Naive thymus-derived CD8-positive, alpha-beta T cell (primary cell): ENCODE data around the gene FSD1. TPM values are rescaled to one million over a fixed set of nuclear protein-coding genes. Genes with fewer than 3 reads are reported as not detected.
"Not testable (repeated sequence)": the region's sequence is repeated elsewhere in the genome, so short reads cannot be mapped to it uniquely, and the experiment has no call there.

Experiments
- ATAC-seq, 2 donors: fragments of 150-1000 bp; cut with Tn5 transposase in 1 of 2; sonication (Bioruptor Pico), chemical (Tn5 transposase) in 1 of 2; 1 replicate in 1 of 2; 2 replicates in 1 of 2; pipeline ENCODE4 v1.10.0; 2021; ENCODE audit warnings: mild to moderate bottlenecking in 2 of 2, moderate library complexity in 2 of 2
- POLR2A ChIA-PET: fragments of 350-600 bp; sonication (Branson Sonifier 250); formaldehyde crosslinking; loops from one replicate; lab custom pipeline; 2021; ENCODE audit warnings: antibody characterized with exemption; lab: Charles Lee
- DNase-seq, 10 donors: peaks; one replicate each; pipeline versions ENCODE4 v3.0.0 to v3.0.0-alpha.2; 2020 to 2022
- H3K27ac Mint-ChIP-seq, 10 donors: one replicate each; pipeline ENCODE4 v1.8.0; 2020 to 2022; ENCODE audit warnings: mild to moderate bottlenecking in 10 of 10, mixed read lengths in 10 of 10, moderate library complexity in 4 of 10, inconsistent platforms in 1 of 10
- H3K27me3 Mint-ChIP-seq, 5 donors: one replicate each; pipeline ENCODE4 v1.8.0; 2021 to 2022; ENCODE audit warnings: mixed read lengths in 5 of 5
- H3K36me3 Mint-ChIP-seq, 3 donors: one replicate each; pipeline ENCODE4 v1.8.0; 2020 to 2022; ENCODE audit warnings: mixed read lengths in 3 of 3, mild to moderate bottlenecking in 2 of 3, inconsistent platforms in 1 of 3
- H3K4me1 Mint-ChIP-seq, 4 donors: one replicate each; pipeline ENCODE4 v1.8.0; 2021 to 2022; ENCODE audit warnings: mixed read lengths in 4 of 4
- H3K4me3 Mint-ChIP-seq, 10 donors: one replicate each; pipeline ENCODE4 v1.8.0; 2020 to 2022; ENCODE audit warnings: mild to moderate bottlenecking in 10 of 10, mixed read lengths in 10 of 10, moderate library complexity in 6 of 10, inconsistent platforms in 1 of 10
- H3K9me3 Mint-ChIP-seq, 9 donors: one replicate each; pipeline ENCODE4 v1.8.0; 2020 to 2022; ENCODE audit warnings: mixed read lengths in 9 of 9, mild to moderate bottlenecking in 3 of 9, inconsistent platforms in 1 of 9, moderate library complexity in 1 of 9
- polyA plus RNA-seq, 3 donors: library from polyadenylated mRNA; unstranded; fragments of 300-500 nt; fragmentation: Illumina TruSeq; gene quantifications; one replicate each; pipeline ENCODE4 v1.2.3, GENCODE V29; 2021
- total RNA-seq, 8 experiments: library from RNA in 2 of 8; stranded (reverse) in 2 of 8; gene quantifications; one replicate each; pipeline ENCODE4 v1.2.3 and lab custom pipeline; 2021 to 2026

FSD1 gene
- total and polyA plus RNA-seq, 5 experiments from 2014 or later, result 1.4 to 4.0 (median 3.4) TPM

- H3K4me3 Mint-ChIP-seq, result no peak overlapping the region
- peak overlapping the region in 2 of 10 donors; percentile 24 to 29 for H3K27ac Mint-ChIP-seq
- H3K4me1 Mint-ChIP-seq, result peaks cover 0 to 4% (median 0%) of the 10 kb centered on the region in 4 donors
- no peak for DNase-seq
- ATAC-seq, result no peak
- H3K36me3 Mint-ChIP-seq, result peaks cover 0 to 29% (median 13%) of the 10 kb centered on the region in 3 donors
- no peaks in the 10 kb centered on the region for H3K9me3 Mint-ChIP-seq
- POLR2A ChIA-PET, result no interaction called here
- no peaks in the 10 kb centered on the region for H3K27me3 Mint-ChIP-seq
Measured at GRCh38 chr19:4272894-4273293, 31.5 kb upstream of the FSD1 start.

- H3K9me3 Mint-ChIP-seq, H3K4me3 Mint-ChIP-seq, POLR2A ChIA-PET: not testable (repeated sequence)
Measured at GRCh38 chr19:4274321-4274686, 30.1 kb upstream of the FSD1 start.

GRCh38 chr19:4277191-4277696 is 27.2 kb upstream of the FSD1 start:
- peaks cover 3 to 7% (median 6%) of the 10 kb centered on the region in 4 donors for H3K4me1 Mint-ChIP-seq
- no peak for ATAC-seq
- peak overlapping the region in 1 of 10 donors; percentile 40 for H3K4me3 Mint-ChIP-seq
- peaks cover 0 to under 1% (median under 1%) of the 10 kb centered on the region in 3 donors for H3K36me3 Mint-ChIP-seq
- POLR2A ChIA-PET, result no interaction called here
- DNase-seq, result no peak
- H3K27ac Mint-ChIP-seq, result peak overlapping the region in 1 of 10 donors; percentile 40
- no peaks in the 10 kb centered on the region for H3K9me3 Mint-ChIP-seq
- H3K27me3 Mint-ChIP-seq, result peaks cover 4 to 24% (median 5%) of the 10 kb centered on the region in 5 donors

More at GRCh38 chr19:4274321-4274686, 30.1 kb upstream of the FSD1 start:
- not testable (repeated sequence) for H3K4me1 Mint-ChIP-seq, ATAC-seq, H3K27me3 Mint-ChIP-seq, DNase-seq, H3K27ac Mint-ChIP-seq
- H3K36me3 Mint-ChIP-seq, result peaks cover 0 to 19% (median 7%) of the 10 kb centered on the region in 3 donors

DNA sequence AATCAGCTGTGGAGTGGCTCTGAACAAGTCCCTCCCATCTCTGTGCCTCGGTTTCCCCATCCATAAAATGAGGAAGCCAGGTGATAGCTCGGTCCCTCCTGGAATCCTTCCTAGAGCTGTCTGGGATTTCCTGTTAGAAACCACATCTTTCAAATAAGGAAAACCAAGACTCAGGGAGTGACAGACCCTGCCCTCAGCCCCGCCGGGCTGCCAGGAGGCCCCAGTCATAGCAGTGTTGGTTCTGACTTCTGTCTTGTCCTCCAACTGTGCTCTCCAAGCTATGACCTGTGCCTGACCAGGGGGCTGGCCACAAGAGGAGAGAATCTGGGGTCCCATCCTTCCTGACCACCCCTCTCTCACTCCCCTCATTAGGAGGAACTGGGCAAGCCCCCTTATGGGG is 26.4 kb upstream of the FSD1 start:
- Mint-ChIP-seq H3K4me1 (peaks cover 3 to 7% (median 6%) of the 10 kb centered on the region in 4 donors), H3K36me3 (no peaks in the 10 kb centered on the region), H3K27me3 (peaks cover 4 to 26% (median 5%) of the 10 kb centered on the region in 5 donors), H3K27ac (no peak overlapping the region), H3K4me3 (peak overlapping the region in 5 of 10 donors; percentile 10 to 83 (median 26)), H3K9me3 (no peaks in the 10 kb centered on the region)
- no peak for DNase-seq
- ATAC-seq, result no peak
- POLR2A ChIA-PET, result interaction anchor here (0.5 to 1.0 kb wide), 2 partner anchors 23 to 1379 kb away, joined by 3 to 4 read pairs; no protein-coding TSS in a partner anchor

DNA sequence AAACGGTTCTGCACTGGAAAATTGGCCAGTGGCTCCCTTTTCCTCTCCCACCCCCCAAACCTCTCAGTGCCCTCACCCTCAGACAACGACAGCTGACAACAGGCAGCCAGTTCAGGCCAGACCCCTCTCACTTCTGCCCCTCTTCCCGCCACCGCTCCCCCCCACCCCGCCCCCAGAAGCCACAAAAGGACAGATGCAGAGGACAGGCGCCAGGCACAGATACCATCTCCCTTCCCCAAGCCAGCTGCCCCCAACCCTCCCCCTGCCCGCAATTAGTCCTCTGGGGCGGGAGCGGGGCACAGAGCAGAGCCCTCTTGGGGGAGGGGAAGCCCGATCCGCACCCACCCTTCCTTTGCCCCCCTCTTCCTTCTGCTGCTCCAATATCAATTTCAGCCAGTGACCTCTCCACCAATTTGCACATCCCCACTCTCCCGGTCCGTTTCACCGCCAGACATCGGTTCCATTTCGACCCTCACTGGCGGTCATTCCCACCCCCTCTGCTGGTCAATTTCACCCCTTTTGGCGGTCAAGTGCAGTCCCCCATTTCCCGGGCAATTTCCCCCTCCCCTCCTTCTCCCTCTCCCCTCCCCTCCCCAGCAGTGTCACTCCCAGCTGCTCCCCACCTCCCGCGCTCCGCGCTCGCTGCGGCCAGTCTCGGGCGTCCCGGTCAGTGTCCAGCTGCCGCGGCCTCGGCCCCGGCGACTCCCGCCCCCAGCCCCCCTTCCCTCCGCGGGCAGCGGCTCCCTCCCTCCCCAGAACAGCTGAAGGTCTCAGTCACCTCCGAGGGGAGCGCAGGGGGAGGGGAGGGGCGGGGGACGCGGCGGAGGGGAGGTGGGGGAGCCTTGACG is 25.8 kb upstream of the FSD1 start, which contains the start of gene SHD:
Gene SHD (plus strand): TSS at position 848 of the 848 bp plus-strand sequence. CDS start 798 bp downstream, outside the sequence.
- Mint-ChIP-seq H3K4me3 (peak within 1 kb of the TSS; percentile 26 to 86 (median 64)), H3K4me1 (peaks cover 3 to 7% (median 6%) of the 10 kb centered on the region in 4 donors), H3K27ac (peak within 1 kb of the TSS in 2 of 10 donors; percentile 28 to 44), H3K9me3 (no peaks in the 10 kb centered on the region), H3K27me3 (peaks cover 4 to 26% (median 5%) of the 10 kb centered on the region in 5 donors), H3K36me3 (no peaks in the 10 kb centered on the region)
- POLR2A ChIA-PET, result interaction anchor here (0.5 to 1.0 kb wide), 3 partner anchors 22 to 1378 kb away, joined by 3 to 4 read pairs (median 3); no protein-coding TSS in a partner anchor
- DNase-seq, result no peak
- ATAC-seq, result no peak

GRCh38 chr19:4279267-4279529 is 25.2 kb upstream of the FSD1 start:
- peaks cover 4 to 26% (median 5%) of the 10 kb centered on the region in 5 donors for H3K27me3 Mint-ChIP-seq

GRCh38 chr19:4279530-4280422 is 24.6 kb upstream of the FSD1 start:
- DNase-seq (no peak), ATAC-seq (peak; percentile 6 to 39)
- H3K36me3 Mint-ChIP-seq, result no peaks in the 10 kb centered on the region
- H3K9me3 Mint-ChIP-seq, result no peaks in the 10 kb centered on the region
- POLR2A ChIA-PET, result interaction anchor here (0.7 kb wide), 1 partner anchor 45 kb away, joined by 3 read pairs; no protein-coding TSS in a partner anchor
- peak overlapping the region in 8 of 10 donors; percentile 48 to 86 (median 64) for H3K4me3 Mint-ChIP-seq
- H3K27me3 Mint-ChIP-seq, result peaks cover 4 to 26% (median 5%) of the 10 kb centered on the region in 5 donors
- H3K4me1 Mint-ChIP-seq, result peaks cover 3 to 7% (median 6%) of the 10 kb centered on the region in 4 donors
- peak overlapping the region in 1 of 10 donors; percentile 28 for H3K27ac Mint-ChIP-seq

More at GRCh38 chr19:4279267-4279529, 25.2 kb upstream of the FSD1 start:
- ATAC-seq (peak; percentile 50 to 62), DNase-seq (no peak)
- no peaks in the 10 kb centered on the region for H3K9me3 Mint-ChIP-seq
- POLR2A ChIA-PET, result interaction anchor here (0.7 kb wide), 1 partner anchor 46 kb away, joined by 3 read pairs; no protein-coding TSS in a partner anchor
- no peak overlapping the region for H3K27ac Mint-ChIP-seq
- H3K4me1 Mint-ChIP-seq, result peaks cover 3 to 7% (median 6%) of the 10 kb centered on the region in 4 donors
- H3K36me3 Mint-ChIP-seq, result no peaks in the 10 kb centered on the region
- H3K4me3 Mint-ChIP-seq, result peak overlapping the region in 4 of 10 donors; percentile 23 to 83 (median 52)

DNA sequence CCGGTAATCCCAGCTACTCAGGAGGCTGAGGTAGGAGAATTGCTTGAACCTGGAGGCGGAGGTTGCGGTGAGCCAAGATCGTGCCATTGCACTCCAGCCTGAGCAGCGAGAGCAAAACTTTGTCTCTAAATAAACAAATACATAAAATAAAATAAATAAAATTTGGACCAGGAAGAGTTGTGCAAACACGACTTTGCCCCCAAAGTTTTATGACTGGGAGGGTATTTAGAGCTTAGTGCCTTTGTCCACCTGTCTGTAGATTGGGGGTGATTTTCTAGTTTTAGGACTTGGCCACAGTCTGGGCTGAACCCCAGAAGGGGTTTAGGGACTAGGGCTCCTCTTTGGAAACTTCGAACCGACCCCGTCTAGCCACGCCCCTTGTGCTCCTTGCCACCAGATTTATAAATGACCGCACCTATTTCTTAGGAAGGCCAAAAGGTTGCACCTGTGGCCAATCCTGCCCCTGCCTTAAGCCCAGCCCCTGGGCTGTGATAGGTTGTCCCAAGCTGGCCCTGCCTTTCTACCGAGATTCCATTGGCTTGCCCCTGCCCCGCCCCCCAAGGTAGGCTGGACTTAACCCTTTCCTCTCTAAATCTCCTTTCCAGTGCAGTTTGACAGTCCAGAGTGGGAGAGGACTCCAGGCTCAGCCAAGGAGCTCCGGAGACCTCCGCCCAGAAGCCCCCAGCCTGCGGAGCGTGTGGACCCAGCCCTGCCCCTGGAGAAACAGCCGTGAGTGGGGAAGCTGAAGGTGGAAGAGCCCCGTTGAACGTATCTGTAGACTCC is 20.0 kb upstream of the FSD1 start:
- H3K4me3 Mint-ChIP-seq, result no peak overlapping the region
- DNase-seq (no peak), ATAC-seq (no peak)
- peaks cover 4 to 22% (median 5%) of the 10 kb centered on the region in 5 donors for H3K27me3 Mint-ChIP-seq
- H3K36me3 Mint-ChIP-seq, result no peaks in the 10 kb centered on the region
- no peak overlapping the region for H3K27ac Mint-ChIP-seq
- no peaks in the 10 kb centered on the region for H3K9me3 Mint-ChIP-seq
- POLR2A ChIA-PET, result interaction anchor here (0.5 to 0.6 kb wide), 3 partner anchors 14 to 114 kb away, joined by 3 to 5 read pairs (median 5); no protein-coding TSS in a partner anchor
- H3K4me1 Mint-ChIP-seq, result peaks cover 2 to 7% (median 3%) of the 10 kb centered on the region in 4 donors

DNA sequence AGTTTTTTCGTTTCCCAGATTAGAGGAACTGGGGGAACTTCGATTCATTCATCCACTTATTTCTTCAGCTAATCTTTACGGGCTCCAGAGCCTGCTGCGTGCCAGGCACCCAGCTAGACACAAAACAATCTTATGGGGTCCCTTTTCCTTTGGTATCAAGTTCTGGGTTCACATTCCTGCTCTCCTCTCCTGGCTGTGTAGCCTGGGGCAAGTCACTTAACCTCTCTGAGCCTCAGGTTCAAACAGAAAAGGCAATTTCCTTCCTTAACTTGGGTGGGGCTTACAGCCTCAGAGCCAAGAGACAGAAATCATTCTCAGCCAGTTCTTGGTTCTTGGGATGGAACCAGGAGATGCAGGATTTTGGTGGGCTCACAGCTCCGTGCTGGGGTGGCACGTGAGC is 19.4 kb upstream of the FSD1 start:
- Mint-ChIP-seq H3K27ac (no peak overlapping the region), H3K4me3 (no peak overlapping the region), H3K4me1 (peaks cover 0 to 1% (median under 1%) of the 10 kb centered on the region in 4 donors), H3K9me3 (no peaks in the 10 kb centered on the region), H3K36me3 (no peaks in the 10 kb centered on the region), H3K27me3 (peaks cover under 1 to 20% (median 4%) of the 10 kb centered on the region in 5 donors)
- no peak for DNase-seq
- POLR2A ChIA-PET, result interaction anchor here (0.5 kb wide), 1 partner anchor 228 kb away, joined by 3 read pairs; no protein-coding TSS in a partner anchor
- ATAC-seq, result no peak

DNA sequence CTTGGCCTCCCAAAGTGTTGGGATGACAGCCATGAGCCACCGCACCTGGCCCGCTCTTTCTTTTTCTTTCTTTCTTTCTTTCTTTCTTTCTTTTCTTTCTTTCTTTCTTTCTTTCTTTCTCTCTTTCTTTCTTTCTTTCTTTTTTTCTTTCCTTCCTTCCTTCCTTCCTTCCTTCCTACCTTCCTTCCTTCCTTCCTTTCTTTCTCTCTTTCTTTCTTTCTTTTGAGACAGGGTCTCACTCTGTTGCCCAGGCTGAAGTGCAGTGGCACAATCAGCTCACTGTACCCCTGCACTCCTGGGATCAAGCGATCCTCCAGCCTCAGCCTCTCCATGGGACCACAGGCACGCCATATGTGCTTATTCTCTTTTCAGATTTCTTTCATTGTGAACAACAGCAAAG is 18.3 kb upstream of the FSD1 start:
- H3K27me3 Mint-ChIP-seq, H3K36me3 Mint-ChIP-seq, ATAC-seq, DNase-seq, H3K4me1 Mint-ChIP-seq, H3K4me3 Mint-ChIP-seq, H3K9me3 Mint-ChIP-seq: not testable (repeated sequence)
- POLR2A ChIA-PET, result interaction anchor here (0.7 kb wide), 2 partner anchors 17 to 259 kb away, joined by 3 read pairs; no protein-coding TSS in a partner anchor
- H3K27ac Mint-ChIP-seq, result peak overlapping the region in 1 of 10 donors; percentile 73

- H3K27me3 Mint-ChIP-seq, result no peaks in the 10 kb centered on the region
- H3K4me1 Mint-ChIP-seq, result no peaks in the 10 kb centered on the region
- ATAC-seq (no peak), DNase-seq (no peak)
- POLR2A ChIA-PET, result interaction anchor here (0.6 kb wide), 1 partner anchor 56 kb away, joined by 3 read pairs; no protein-coding TSS in a partner anchor
- H3K27ac Mint-ChIP-seq, result peak overlapping the region in 2 of 10 donors; percentile 34 to 37
- no peaks in the 10 kb centered on the region for H3K9me3 Mint-ChIP-seq
- H3K36me3 Mint-ChIP-seq, result peaks cover 0 to 14% (median 2%) of the 10 kb centered on the region in 3 donors
- H3K4me3 Mint-ChIP-seq, result no peak overlapping the region
Measured at GRCh38 chr19:4288091-4288777, 16.2 kb upstream of the FSD1 start.
